Small intestine (tissue), 7 donors: Measurements from ENCODE around the gene AMTN. TPM values are rescaled to one million over a fixed set of nuclear protein-coding genes. Genes with fewer than 3 reads are reported as not detected.

ENCODE experiments used
- DNase-seq, 2 donors: peaks; one replicate each; pipeline versions ENCODE4 v3.0.0 to v3.0.0-alpha.2; 2013
- FAIRE-seq: peaks from 2 replicates; lab custom pipeline; 2012; peaks lifted over from hg19 to GRCh38; lab: Jason Lieb, UNC
- H3K27ac ChIP-seq, 3 donors: one replicate each; pipeline ENCODE4 v1.5.1; 2013; ENCODE audit warnings: low read length in 2 of 3, mild to moderate bottlenecking in 2 of 3, control low read depth in 1 of 3, inconsistent platforms in 1 of 3, low read depth in 1 of 3, moderate library complexity in 1 of 3
- H3K27me3 ChIP-seq, 3 donors: one replicate each; pipeline ENCODE4 v1.6.1; 2013; ENCODE audit warnings: low read length in 3 of 3, inconsistent platforms in 1 of 3; ENCODE audit not compliant: control insufficient read depth in 3 of 3, insufficient read depth in 3 of 3
- H3K36me3 ChIP-seq, 3 donors: one replicate each; pipeline ENCODE4 v1.6.1; 2013; ENCODE audit warnings: low read length in 3 of 3, inconsistent platforms in 1 of 3, low read depth in 1 of 3, mild to moderate bottlenecking in 1 of 3, moderate library complexity in 1 of 3; ENCODE audit not compliant: control insufficient read depth in 3 of 3, insufficient read depth in 2 of 3
- H3K4me1 ChIP-seq, 3 donors: one replicate each; pipeline ENCODE4 v1.6.1; 2013; ENCODE audit warnings: low read length in 2 of 3, inconsistent platforms in 1 of 3, low read depth in 1 of 3, mild to moderate bottlenecking in 1 of 3, moderate library complexity in 1 of 3; ENCODE audit not compliant: control insufficient read depth in 3 of 3, insufficient read depth in 2 of 3
- H3K4me3 ChIP-seq, 3 donors: one replicate each; pipeline ENCODE4 v1.5.1; 2013; ENCODE audit warnings: low read length in 3 of 3, control low read depth in 1 of 3, inconsistent platforms in 1 of 3, low read depth in 1 of 3, mild to moderate bottlenecking in 1 of 3, moderate library complexity in 1 of 3
- H3K9me3 ChIP-seq, 2 donors: one replicate each; pipeline ENCODE4 v1.6.1; 2013; ENCODE audit warnings: low read depth in 1 of 2, low read length in 1 of 2; ENCODE audit not compliant: control insufficient read depth in 2 of 2, insufficient read depth in 1 of 2
- WGBS, 3 donors: extraction: QIAGEN DNeasy Blood & Tissue Kit; methylation state at CpG; one replicate each; pipeline ENCODE4 v1.1.7; 2013; 5-methylcytosine and 5-hydroxymethylcytosine counted together
- polyA plus RNA-seq, 4 donors: library from polyadenylated mRNA; stranded (reverse) in 3 of 4; unstranded in 1 of 4; fragments of 200-250 nt in 3 of 4; fragments of 120-200 nt in 1 of 4; gene quantifications; one replicate each; pipeline versions ENCODE4 v1.2.1 to v1.2.3, GENCODE V29; 2013
- donor health status: healthy with polysubstance abuse.
- donor health status: control.
- donor health status: control.
- donor health status: Bipolar disorder and iron deficiency.
- donor health status: healthy.

Gene AMTN
- polyA plus RNA-seq, 4 donors = not detected

- DNase-seq (no peak), FAIRE-seq (no peak)
- 44 to 72% (median 61%) methylated on average over 1 of the region's 1 CpG for WGBS, 3 donors
- Histone ChIP-seq H3K4me3 (no peak overlapping the region), H3K27ac (no peak overlapping the region), H3K36me3 (no peaks in the 10 kb centered on the region), H3K9me3 (no peaks in the 10 kb centered on the region), H3K4me1 (no peaks in the 10 kb centered on the region), H3K27me3 (no peaks in the 10 kb centered on the region)
Observed at GRCh38 chr4:70508801-70509200, 9.6 kb upstream of the AMTN start.

- H3K9me3 ChIP-seq = no peaks in the 10 kb centered on the region
- H3K27me3 ChIP-seq = no peaks in the 10 kb centered on the region
- H3K4me3 ChIP-seq = no peak overlapping the region
- no peaks in the 10 kb centered on the region for H3K36me3 ChIP-seq
- no peaks in the 10 kb centered on the region for H3K4me1 ChIP-seq
- 88 to 97% (median 94%) methylated on average over 3 of the region's 3 CpGs for WGBS, 3 donors
- FAIRE-seq = no peak
- H3K27ac ChIP-seq = no peak overlapping the region
- DNase-seq = no peak
Observed at GRCh38 chr4:70511365-70511764, 7.0 kb upstream of the AMTN start.

GRCh38 chr4:70515367-70516250, 2.8 kb upstream of the AMTN start:
- Histone ChIP-seq H3K27ac (no peak overlapping the region), H3K4me3 (no peak overlapping the region), H3K4me1 (no peaks in the 10 kb centered on the region), H3K9me3 (no peaks in the 10 kb centered on the region), H3K27me3 (no peaks in the 10 kb centered on the region), H3K36me3 (no peaks in the 10 kb centered on the region)
- FAIRE-seq (no peak), DNase-seq (no peak)
- 78 to 86% (median 79%) methylated on average over 4 of the region's 4 CpGs for WGBS, 3 donors

- Histone ChIP-seq H3K36me3 (no peaks in the 10 kb centered on the region), H3K4me1 (no peaks in the 10 kb centered on the region), H3K27me3 (no peaks in the 10 kb centered on the region), H3K27ac (no peak overlapping the region), H3K9me3 (no peaks in the 10 kb centered on the region), H3K4me3 (no peak overlapping the region)
- 73 to 78% (median 77%) methylated on average over 3 of the region's 3 CpGs for WGBS, 3 donors
- DNase-seq (no peak), FAIRE-seq (no peak)
Observed at GRCh38 chr4:70518716-70519115, 347 bp downstream of the AMTN start.

GRCh38 chr4:70522626-70523025, 4.3 kb downstream of the AMTN start:
- no peaks in the 10 kb centered on the region for H3K36me3 ChIP-seq
- FAIRE-seq (no peak), DNase-seq (no peak)
- no peak overlapping the region for H3K27ac ChIP-seq
- WGBS, 3 donors = 86 to 87% (median 87%) methylated on average over 7 of the region's 7 CpGs
- H3K9me3 ChIP-seq = no peaks in the 10 kb centered on the region
- no peaks in the 10 kb centered on the region for H3K27me3 ChIP-seq
- no peaks in the 10 kb centered on the region for H3K4me1 ChIP-seq
- no peak overlapping the region for H3K4me3 ChIP-seq

GRCh38 chr4:70530997-70531396, 12.6 kb downstream of the AMTN start:
- Histone ChIP-seq H3K4me3 (no peak overlapping the region), H3K27ac (no peak overlapping the region), H3K27me3 (no peaks in the 10 kb centered on the region), H3K4me1 (no peaks in the 10 kb centered on the region), H3K9me3 (no peaks in the 10 kb centered on the region), H3K36me3 (no peaks in the 10 kb centered on the region)
- DNase-seq (no peak), FAIRE-seq (no peak)
- 59 to 76% (median 62%) methylated on average over 5 of the region's 5 CpGs for WGBS, 3 donors

GRCh38 chr4:70531981-70532380, 13.6 kb downstream of the AMTN start:
- 62 to 85% (median 68%) methylated on average over 2 of the region's 2 CpGs for WGBS, 3 donors
- Histone ChIP-seq H3K27ac (no peak overlapping the region), H3K4me1 (no peaks in the 10 kb centered on the region), H3K36me3 (no peaks in the 10 kb centered on the region), H3K9me3 (no peaks in the 10 kb centered on the region), H3K4me3 (no peak overlapping the region), H3K27me3 (no peaks in the 10 kb centered on the region)
- no peak for FAIRE-seq
- DNase-seq = no peak

- no peak overlapping the region for H3K27ac ChIP-seq
- H3K27me3 ChIP-seq = no peaks in the 10 kb centered on the region
- no peak overlapping the region for H3K4me3 ChIP-seq
- H3K4me1 ChIP-seq = no peaks in the 10 kb centered on the region
- DNase-seq (no peak), FAIRE-seq (no peak)
- 17 to 45% (median 42%) methylated on average over 2 of the region's 2 CpGs for WGBS, 3 donors
- H3K9me3 ChIP-seq = no peaks in the 10 kb centered on the region
- no peaks in the 10 kb centered on the region for H3K36me3 ChIP-seq
Observed at GRCh38 chr4:70533211-70533610, 14.8 kb downstream of the AMTN start.
